Chondrocyte (in vitro differentiated cells): ENCODE measurements around the gene HEBP1. TPM values are rescaled to one million over a fixed set of nuclear protein-coding genes. Genes with fewer than 3 reads are reported as not detected.
A peak's percentile ranks its signal among the peaks of the same experiment; 100 is the strongest.

Source experiments
- DNase-seq: peaks from one replicate; pipeline ENCODE4 v3.0.0; 2021; ENCODE audit warnings: mixed read lengths, low spot score
- H3K27ac Mint-ChIP-seq: one replicate; pipeline ENCODE4 v1.8.0; 2021; ENCODE audit warnings: mild to moderate bottlenecking, moderate library complexity, mixed read lengths; ENCODE audit not compliant: unreplicated experiment
- H3K27me3 Mint-ChIP-seq: 2 replicates; pipeline ENCODE4 v1.8.0; 2021; ENCODE audit warnings: low read depth, mixed read lengths
- H3K36me3 Mint-ChIP-seq: 2 replicates; pipeline ENCODE4 v1.8.0; 2021; ENCODE audit warnings: low read depth, mixed read lengths
- H3K4me1 Mint-ChIP-seq: 2 replicates; pipeline ENCODE4 v1.8.0; 2021; ENCODE audit warnings: low read depth, mild to moderate bottlenecking, mixed read lengths
- H3K4me3 Mint-ChIP-seq: one replicate; pipeline ENCODE4 v1.8.0; 2021; ENCODE audit warnings: mild to moderate bottlenecking, moderate library complexity, mixed read lengths; ENCODE audit not compliant: unreplicated experiment
- H3K9me3 Mint-ChIP-seq: 2 replicates; pipeline ENCODE4 v1.8.0; 2021; ENCODE audit warnings: low read depth, mixed read lengths
- total RNA-seq: library from RNA; stranded (reverse); gene quantifications from 3 replicates; pipeline ENCODE4 v1.2.1, GENCODE V29; 2021
- TF ChIP-seq, protein P1 (sequence below): fragments of 200-600 bp; sonication (generic); IDR thresholded peaks from 2 replicates; pipeline ENCODE4 v1.5.0; 2021; ENCODE audit warnings: antibody characterized with exemption, mild to moderate bottlenecking, moderate library complexity

The HEBP1 gene
- total RNA-seq, 1 donor from 2014 or later: 50.7 TPM

DNA sequence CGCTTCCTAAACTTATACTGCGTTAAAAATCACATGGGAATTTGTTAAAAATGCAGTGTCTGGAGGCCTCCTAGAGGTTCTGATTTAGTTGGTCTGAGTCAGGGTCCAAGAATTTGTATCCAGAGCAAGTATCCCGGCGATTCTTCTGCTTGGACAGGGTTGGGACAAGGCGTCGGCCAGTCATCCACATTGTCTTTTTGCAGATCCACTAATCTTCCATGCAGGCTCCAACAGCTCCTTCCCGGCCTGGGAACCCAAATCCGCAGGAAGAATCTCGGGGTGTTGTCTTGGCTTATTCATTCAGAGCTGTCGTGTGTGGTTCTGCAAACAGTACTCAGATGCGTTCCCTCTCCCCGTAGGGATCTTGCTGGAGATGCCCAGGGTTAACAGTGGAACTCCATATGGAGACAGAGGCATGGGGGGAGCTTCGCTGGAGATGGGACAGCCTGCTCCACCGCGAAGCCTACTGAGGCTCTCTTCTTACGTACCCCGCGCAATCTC, 73.4 kb downstream of the HEBP1 start:
- DNase-seq: no peak
- Mint-ChIP-seq H3K4me1 (peaks cover 27% of the 10 kb centered on the region), H3K27ac (peak overlapping the region; percentile 53), H3K27me3 (no peaks in the 10 kb centered on the region), H3K9me3 (peaks cover 5% of the 10 kb centered on the region), H3K4me3 (no peak overlapping the region), H3K36me3 (no peaks in the 10 kb centered on the region)
- TF ChIP-seq, protein P1, sequence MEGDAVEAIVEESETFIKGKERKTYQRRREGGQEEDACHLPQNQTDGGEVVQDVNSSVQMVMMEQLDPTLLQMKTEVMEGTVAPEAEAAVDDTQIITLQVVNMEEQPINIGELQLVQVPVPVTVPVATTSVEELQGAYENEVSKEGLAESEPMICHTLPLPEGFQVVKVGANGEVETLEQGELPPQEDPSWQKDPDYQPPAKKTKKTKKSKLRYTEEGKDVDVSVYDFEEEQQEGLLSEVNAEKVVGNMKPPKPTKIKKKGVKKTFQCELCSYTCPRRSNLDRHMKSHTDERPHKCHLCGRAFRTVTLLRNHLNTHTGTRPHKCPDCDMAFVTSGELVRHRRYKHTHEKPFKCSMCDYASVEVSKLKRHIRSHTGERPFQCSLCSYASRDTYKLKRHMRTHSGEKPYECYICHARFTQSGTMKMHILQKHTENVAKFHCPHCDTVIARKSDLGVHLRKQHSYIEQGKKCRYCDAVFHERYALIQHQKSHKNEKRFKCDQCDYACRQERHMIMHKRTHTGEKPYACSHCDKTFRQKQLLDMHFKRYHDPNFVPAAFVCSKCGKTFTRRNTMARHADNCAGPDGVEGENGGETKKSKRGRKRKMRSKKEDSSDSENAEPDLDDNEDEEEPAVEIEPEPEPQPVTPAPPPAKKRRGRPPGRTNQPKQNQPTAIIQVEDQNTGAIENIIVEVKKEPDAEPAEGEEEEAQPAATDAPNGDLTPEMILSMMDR: no peak

GRCh38 chr12:12925388-12925787, 74.7 kb downstream of the HEBP1 start:
- Mint-ChIP-seq H3K27ac (peak overlapping the region; percentile 54), H3K4me1 (peaks cover 27% of the 10 kb centered on the region), H3K27me3 (no peaks in the 10 kb centered on the region), H3K36me3 (no peaks in the 10 kb centered on the region), H3K4me3 (no peak overlapping the region), H3K9me3 (peaks cover 1% of the 10 kb centered on the region)
- no peak for DNase-seq
- TF ChIP-seq, protein P1: no peak

Other genes with a start within 250 kb of the HEBP1 start
- gene APOLD1, start 214.6 kb downstream of the HEBP1 start, total RNA-seq: 4.2 to 8.1 TPM (median 7.1 TPM) in 3 replicates
- gene DDX47, start 186.9 kb downstream of the HEBP1 start, total RNA-seq: 33.6 to 44.0 TPM (median 39.3 TPM) in 3 replicates
- gene GPRC5A, start 108.7 kb downstream of the HEBP1 start, total RNA-seq: 8.1 to 13.1 TPM (median 10.5 TPM) in 3 replicates
- gene GPRC5D, start 48.1 kb downstream of the HEBP1 start, total RNA-seq: not detected in 3 replicates
- 3.4 to 5.0 TPM (median 3.8 TPM) in 3 replicates for gene FAM234B, start 44.1 kb upstream of the HEBP1 start, total RNA-seq
- gene GSG1, start 103.4 kb upstream of the HEBP1 start, total RNA-seq: 0.36 to 0.38 TPM in 2 of 3 replicates, not detected in the other
- gene EMP1, start 196.5 kb upstream of the HEBP1 start, total RNA-seq: 30.7 to 58.3 TPM (median 35.7 TPM) in 3 replicates